GM23338 (cell line): ENCODE data around the gene RUNX1.

Source experiments
- REST ChIP-seq: IDR thresholded peaks from one replicate; pipeline ENCODE4 v1.6.1; 2018; ENCODE audit warnings: antibody characterized with exemption; ENCODE audit not compliant: unreplicated experiment
- TF ChIP-seq, protein P1 (sequence below), 2 experiments: fragments of 200-600 bp in 1 of 2; sonication (generic) in 1 of 2; conservative IDR thresholded peaks; 2 replicates each; pipeline versions ENCODE4 v1.5.1 to v1.6.1; 2016 to 2017; ENCODE audit warnings: antibody characterized with exemption in 2 of 2, low read depth in 2 of 2, mild to moderate bottlenecking in 2 of 2, moderate library complexity in 1 of 2

DNA sequence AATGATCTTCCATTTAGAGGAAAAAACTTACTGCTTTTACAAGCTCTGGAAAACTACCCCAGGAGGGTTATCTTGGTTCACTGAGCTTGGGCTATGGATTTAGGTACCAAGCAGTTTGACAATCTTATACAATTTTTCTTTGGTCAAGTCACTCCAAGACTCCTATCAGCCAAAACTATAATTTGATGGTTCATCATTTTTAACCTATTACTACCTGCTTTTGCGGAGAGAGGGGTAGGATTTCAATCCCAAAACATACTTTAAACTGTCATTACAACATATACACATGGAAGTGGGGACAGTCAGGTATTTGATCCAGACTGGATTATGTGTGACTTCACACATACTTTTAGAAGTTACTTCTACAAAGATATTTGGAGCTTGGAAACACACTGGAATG lies 71.8 kb downstream of the RUNX1 start:
- TF ChIP-seq, protein P1, sequence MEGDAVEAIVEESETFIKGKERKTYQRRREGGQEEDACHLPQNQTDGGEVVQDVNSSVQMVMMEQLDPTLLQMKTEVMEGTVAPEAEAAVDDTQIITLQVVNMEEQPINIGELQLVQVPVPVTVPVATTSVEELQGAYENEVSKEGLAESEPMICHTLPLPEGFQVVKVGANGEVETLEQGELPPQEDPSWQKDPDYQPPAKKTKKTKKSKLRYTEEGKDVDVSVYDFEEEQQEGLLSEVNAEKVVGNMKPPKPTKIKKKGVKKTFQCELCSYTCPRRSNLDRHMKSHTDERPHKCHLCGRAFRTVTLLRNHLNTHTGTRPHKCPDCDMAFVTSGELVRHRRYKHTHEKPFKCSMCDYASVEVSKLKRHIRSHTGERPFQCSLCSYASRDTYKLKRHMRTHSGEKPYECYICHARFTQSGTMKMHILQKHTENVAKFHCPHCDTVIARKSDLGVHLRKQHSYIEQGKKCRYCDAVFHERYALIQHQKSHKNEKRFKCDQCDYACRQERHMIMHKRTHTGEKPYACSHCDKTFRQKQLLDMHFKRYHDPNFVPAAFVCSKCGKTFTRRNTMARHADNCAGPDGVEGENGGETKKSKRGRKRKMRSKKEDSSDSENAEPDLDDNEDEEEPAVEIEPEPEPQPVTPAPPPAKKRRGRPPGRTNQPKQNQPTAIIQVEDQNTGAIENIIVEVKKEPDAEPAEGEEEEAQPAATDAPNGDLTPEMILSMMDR (conservative IDR thresholded peaks at IDR 0.05; ENCODE audit: low read depth in 2 of 2): no peak
- no peak for TF ChIP-seq REST
